Skin epidermis (tissue), 12 donors: Measurements from ENCODE around the gene KAZN.
A peak's percentile ranks its signal among the peaks of the same experiment; 100 is the strongest.

ENCODE experiments used
- H3K27ac ChIP-seq, 21 experiments: fragments of 200-600 bp; sonication (generic) in 11 of 21; one replicate each; pipeline ENCODE4 v1.5.0; 2020; ENCODE audit warnings: mild to moderate bottlenecking in 3 of 21, inconsistent platforms in 2 of 21, moderate library complexity in 2 of 21
- H3K4me3 ChIP-seq, 7 experiments: fragments of 200-600 bp; sonication (generic) in 2 of 7; one replicate each; pipeline ENCODE4 v1.5.0; 2020; ENCODE audit warnings: inconsistent platforms in 2 of 7, mild to moderate bottlenecking in 2 of 7, moderate library complexity in 1 of 7

Gene KAZN

GRCh38 chr1:14887044-14887566 is 288.6 kb downstream of the KAZN start:
- H3K27ac ChIP-seq = no peak overlapping the region
- H3K4me3 ChIP-seq = no peak overlapping the region

- no peak overlapping the region for H3K27ac ChIP-seq
Measured at GRCh38 chr1:14887764-14888350, 289.4 kb downstream of the KAZN start.

GRCh38 chr1:14888374-14888773 is 289.9 kb downstream of the KAZN start:
- no peak overlapping the region for H3K4me3 ChIP-seq
- no peak overlapping the region for H3K27ac ChIP-seq

More at GRCh38 chr1:14887764-14888350, 289.4 kb downstream of the KAZN start:
- H3K4me3 ChIP-seq = no peak overlapping the region

- H3K27ac ChIP-seq = no peak overlapping the region
Measured at GRCh38 chr1:14889825-14890440, 291.4 kb downstream of the KAZN start.

GRCh38 chr1:14891991-14892390 is 293.5 kb downstream of the KAZN start:
- Histone ChIP-seq H3K4me3 (no peak overlapping the region), H3K27ac (no peak overlapping the region)

More at GRCh38 chr1:14889825-14890440, 291.4 kb downstream of the KAZN start:
- H3K4me3 ChIP-seq = no peak overlapping the region

- Histone ChIP-seq H3K4me3 (no peak overlapping the region), H3K27ac (peak overlapping the region in 10 of 21 experiments; percentile 13 to 57 (median 42))
Measured at GRCh38 chr1:14894811-14895560, 296.5 kb downstream of the KAZN start.

GRCh38 chr1:14895727-14896126 is 297.2 kb downstream of the KAZN start:
- no peak overlapping the region for H3K4me3 ChIP-seq
- peak overlapping the region in 3 of 21 experiments; percentile 22 to 57 (median 39) for H3K27ac ChIP-seq

- Histone ChIP-seq H3K27ac (no peak overlapping the region), H3K4me3 (no peak overlapping the region)
Measured at GRCh38 chr1:14896381-14897079, 298.0 kb downstream of the KAZN start.

GRCh38 chr1:14897080-14897449 is 298.6 kb downstream of the KAZN start:
- H3K4me3 ChIP-seq = no peak overlapping the region
- H3K27ac ChIP-seq = no peak overlapping the region

GRCh38 chr1:14897547-14897946 is 299.1 kb downstream of the KAZN start:
- no peak overlapping the region for H3K4me3 ChIP-seq
- no peak overlapping the region for H3K27ac ChIP-seq

- Histone ChIP-seq H3K27ac (no peak overlapping the region), H3K4me3 (no peak overlapping the region)
Measured at GRCh38 chr1:14897997-14898645, 299.6 kb downstream of the KAZN start.

- Histone ChIP-seq H3K27ac (no peak overlapping the region), H3K4me3 (no peak overlapping the region)
Measured at GRCh38 chr1:14899686-14900085, 301.2 kb downstream of the KAZN start.

GRCh38 chr1:14901371-14901954 is 303.0 kb downstream of the KAZN start:
- H3K4me3 ChIP-seq = no peak overlapping the region

GRCh38 chr1:14903922-14904321 is 305.4 kb downstream of the KAZN start:
- Histone ChIP-seq H3K4me3 (no peak overlapping the region), H3K27ac (no peak overlapping the region)

More at GRCh38 chr1:14901371-14901954, 303.0 kb downstream of the KAZN start:
- H3K27ac ChIP-seq = no peak overlapping the region

- no peak overlapping the region for H3K4me3 ChIP-seq
- no peak overlapping the region for H3K27ac ChIP-seq
Measured at GRCh38 chr1:14906665-14907064, 308.2 kb downstream of the KAZN start.

GRCh38 chr1:14907416-14907815 is 308.9 kb downstream of the KAZN start:
- Histone ChIP-seq H3K27ac (peak overlapping the region in 3 of 21 experiments; percentile 21 to 32 (median 22)), H3K4me3 (no peak overlapping the region)

GRCh38 chr1:14909273-14909672 is 310.8 kb downstream of the KAZN start:
- H3K4me3 ChIP-seq = no peak overlapping the region
- H3K27ac ChIP-seq = peak overlapping the region in 1 of 21 experiments; percentile 3

GRCh38 chr1:14909920-14910460 is 311.5 kb downstream of the KAZN start:
- peak overlapping the region in 12 of 21 experiments; percentile 2 to 79 (median 69) for H3K27ac ChIP-seq
- no peak overlapping the region for H3K4me3 ChIP-seq
